Stimulated activated CD4-positive, alpha-beta T cell treated with anti-CD3 and anti-CD28 coated beads, Interleukin-4, amount 100 ng/mL, for 24 hours (primary cell): ENCODE measurements around the gene STIP1.

Experiments
- DNase-seq: peaks from one replicate; pipeline ENCODE4 v3.0.0-alpha.2; 2020

The STIP1 gene

GRCh38 chr11:64253043-64253442 is 67.1 kb downstream of the STIP1 start:
- DNase-seq = no peak

GRCh38 chr11:64253481-64253880 is 67.5 kb downstream of the STIP1 start:
- no peak for DNase-seq
